NCI-H82 treated with DMSO at 0.1 percent for 48 hours (cell line): ENCODE results near the gene MUC6.

Experiments used
- DNase-seq: peaks from one replicate; lab custom pipeline; 2025; ENCODE audit not compliant: unreplicated experiment; lab: John Stamatoyannopoulos, UW

Gene MUC6, protein sequence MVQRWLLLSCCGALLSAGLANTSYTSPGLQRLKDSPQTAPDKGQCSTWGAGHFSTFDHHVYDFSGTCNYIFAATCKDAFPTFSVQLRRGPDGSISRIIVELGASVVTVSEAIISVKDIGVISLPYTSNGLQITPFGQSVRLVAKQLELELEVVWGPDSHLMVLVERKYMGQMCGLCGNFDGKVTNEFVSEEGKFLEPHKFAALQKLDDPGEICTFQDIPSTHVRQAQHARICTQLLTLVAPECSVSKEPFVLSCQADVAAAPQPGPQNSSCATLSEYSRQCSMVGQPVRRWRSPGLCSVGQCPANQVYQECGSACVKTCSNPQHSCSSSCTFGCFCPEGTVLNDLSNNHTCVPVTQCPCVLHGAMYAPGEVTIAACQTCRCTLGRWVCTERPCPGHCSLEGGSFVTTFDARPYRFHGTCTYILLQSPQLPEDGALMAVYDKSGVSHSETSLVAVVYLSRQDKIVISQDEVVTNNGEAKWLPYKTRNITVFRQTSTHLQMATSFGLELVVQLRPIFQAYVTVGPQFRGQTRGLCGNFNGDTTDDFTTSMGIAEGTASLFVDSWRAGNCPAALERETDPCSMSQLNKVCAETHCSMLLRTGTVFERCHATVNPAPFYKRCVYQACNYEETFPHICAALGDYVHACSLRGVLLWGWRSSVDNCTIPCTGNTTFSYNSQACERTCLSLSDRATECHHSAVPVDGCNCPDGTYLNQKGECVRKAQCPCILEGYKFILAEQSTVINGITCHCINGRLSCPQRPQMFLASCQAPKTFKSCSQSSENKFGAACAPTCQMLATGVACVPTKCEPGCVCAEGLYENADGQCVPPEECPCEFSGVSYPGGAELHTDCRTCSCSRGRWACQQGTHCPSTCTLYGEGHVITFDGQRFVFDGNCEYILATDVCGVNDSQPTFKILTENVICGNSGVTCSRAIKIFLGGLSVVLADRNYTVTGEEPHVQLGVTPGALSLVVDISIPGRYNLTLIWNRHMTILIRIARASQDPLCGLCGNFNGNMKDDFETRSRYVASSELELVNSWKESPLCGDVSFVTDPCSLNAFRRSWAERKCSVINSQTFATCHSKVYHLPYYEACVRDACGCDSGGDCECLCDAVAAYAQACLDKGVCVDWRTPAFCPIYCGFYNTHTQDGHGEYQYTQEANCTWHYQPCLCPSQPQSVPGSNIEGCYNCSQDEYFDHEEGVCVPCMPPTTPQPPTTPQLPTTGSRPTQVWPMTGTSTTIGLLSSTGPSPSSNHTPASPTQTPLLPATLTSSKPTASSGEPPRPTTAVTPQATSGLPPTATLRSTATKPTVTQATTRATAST (N-terminal part only)

DNA sequence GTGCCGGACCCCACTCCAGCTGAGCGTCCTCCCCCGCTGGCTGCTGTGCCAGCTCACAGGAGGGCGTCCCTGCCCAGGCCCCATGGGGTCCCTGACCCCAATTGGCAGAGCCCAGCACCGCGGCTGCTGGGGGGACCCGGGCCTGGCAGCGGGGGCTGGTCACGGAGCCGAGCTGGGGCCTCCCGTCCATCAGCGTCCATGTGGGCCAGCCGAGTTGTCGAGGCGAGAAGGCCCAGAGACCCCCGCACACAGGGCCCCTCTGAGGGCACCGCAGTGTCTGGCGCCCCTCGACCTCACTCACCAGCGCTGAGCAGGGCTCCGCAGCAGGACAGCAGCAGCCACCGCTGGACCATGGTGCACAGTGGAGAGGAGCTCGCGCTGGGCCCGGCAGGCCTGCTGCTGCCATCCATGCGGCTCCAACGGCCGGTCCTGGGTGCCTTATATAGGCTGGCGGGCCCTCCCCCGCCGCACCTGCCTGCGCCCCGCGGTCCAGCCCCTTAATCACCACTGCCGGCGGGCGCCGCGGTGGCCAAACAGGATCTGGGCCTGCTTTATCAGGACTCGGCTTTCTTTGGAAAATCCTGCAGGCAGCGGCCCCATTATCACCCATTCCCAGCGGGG, at the start of gene MUC6:
Gene MUC6 (minus strand): TSS at position 416 of the 621 bp plus-strand sequence. CDS start 63 bp downstream, at position 353.
- no peak for DNase-seq

DNA sequence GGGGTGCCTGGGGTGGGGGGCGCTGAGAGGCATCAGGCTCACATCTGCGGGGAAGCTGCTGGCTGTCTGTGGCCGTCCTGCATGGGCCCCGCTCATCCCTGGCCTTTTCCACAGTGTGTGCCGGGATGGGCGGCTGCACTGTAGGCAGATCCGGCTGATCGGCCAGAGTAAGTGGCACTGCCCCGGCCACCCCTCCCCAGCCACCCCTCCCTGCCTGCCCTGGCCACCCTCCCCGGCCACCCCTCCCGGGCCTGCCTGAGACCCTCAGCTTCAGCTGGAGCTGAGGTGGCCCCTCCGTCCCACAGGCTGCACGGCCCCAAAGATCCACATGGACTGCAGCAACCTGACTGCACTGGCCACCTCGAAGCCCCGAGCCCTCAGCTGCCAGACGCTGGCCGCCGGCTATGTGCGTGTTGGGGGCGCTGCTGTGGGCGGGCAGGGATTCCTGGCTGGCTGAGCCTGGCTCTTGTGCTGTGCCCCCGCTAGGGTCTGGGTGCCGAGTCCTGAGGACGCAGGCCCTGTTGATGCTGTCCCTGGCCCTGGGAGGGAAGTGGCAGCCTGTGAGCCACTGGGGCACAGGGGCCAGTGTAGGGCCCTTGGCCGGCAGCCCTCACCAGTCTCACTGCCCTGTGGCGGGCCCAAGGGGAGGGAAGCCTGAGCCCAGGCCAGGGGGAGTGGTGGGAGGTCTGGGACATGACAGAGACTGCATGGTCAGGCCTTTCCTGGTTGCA, 49.1 kb upstream of the MUC6 start:
- DNase-seq = no peak

DNA sequence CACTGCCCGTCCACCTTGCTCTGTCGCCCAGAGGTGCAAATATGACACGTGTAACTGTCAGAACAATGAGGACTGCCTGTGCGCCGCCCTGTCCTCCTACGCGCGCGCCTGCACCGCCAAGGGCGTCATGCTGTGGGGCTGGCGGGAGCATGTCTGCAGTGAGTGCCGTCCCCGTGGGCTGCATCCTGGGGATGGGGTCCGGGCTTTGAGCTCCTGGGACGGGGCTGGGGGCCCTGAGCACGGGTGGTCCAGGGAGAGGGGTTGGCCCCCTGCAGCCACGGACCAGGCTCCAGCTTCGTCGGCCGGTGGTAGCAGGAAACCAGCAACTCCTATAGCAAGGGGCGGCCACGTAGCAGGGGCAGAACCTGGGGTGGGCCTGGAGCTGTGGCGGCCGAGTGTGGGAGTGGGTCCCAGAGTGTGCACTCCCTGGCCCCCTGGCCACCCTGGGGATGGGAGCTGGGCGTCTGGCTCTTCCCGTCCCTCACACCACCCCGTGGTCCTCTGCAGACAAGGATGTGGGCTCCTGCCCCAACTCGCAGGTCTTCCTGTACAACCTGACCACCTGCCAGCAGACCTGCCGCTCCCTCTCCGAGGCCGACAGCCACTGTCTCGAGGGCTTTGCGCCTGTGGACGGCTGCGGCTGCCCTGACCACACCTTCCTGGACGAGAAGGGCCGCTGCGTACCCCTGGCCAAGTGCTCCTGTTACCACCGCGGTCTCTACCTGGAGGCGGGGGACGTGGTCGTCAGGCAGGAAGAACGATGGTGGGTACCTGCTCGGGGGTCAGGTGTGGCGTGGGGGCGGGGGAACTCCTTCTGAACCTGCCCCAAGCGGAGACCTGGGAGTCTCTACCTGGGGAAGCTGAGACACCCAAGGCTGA, 48.3 kb upstream of the MUC6 start:
- DNase-seq = no peak

DNA sequence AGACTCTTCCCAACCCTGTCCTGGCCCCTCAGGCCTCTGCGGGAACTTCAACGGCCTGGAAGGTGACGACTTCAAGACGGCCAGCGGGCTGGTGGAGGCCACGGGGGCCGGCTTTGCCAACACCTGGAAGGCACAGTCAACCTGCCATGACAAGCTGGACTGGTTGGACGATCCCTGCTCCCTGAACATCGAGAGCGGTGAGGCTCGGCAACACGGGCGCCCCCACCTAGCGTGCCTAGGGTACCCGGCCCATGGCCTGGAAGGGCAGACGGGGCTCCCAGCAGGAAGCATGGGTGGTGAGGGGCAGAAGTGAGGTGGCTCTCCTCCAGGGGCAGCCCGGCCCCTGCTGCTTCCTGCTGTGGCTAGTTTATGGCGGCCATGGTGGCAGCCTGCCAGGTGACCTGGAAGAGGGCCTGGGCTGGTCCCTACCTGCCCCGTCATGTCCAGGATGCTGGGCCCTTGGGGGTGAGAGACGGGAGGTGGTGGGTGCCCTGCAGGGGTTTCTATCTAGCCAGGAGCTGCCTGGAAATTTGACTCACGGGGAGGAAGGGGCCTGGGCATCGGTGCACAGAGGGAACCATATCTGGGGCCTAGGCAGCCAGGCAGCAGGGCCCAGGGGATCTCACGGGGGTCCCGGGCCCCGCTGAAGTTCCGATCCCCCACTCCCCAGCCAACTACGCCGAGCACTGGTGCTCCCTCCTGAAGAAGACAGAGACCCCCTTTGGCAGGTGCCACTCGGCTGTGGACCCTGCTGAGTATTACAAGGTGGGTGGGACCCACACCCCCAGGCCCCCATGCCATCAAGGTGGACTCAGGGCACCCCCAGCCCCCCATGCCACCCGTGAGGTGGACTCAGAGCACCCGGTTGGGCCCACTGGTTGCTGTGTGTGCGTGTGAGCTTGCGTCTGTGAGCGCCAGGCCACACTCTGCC, 47.4 kb upstream of the MUC6 start:
- no peak for DNase-seq

DNA sequence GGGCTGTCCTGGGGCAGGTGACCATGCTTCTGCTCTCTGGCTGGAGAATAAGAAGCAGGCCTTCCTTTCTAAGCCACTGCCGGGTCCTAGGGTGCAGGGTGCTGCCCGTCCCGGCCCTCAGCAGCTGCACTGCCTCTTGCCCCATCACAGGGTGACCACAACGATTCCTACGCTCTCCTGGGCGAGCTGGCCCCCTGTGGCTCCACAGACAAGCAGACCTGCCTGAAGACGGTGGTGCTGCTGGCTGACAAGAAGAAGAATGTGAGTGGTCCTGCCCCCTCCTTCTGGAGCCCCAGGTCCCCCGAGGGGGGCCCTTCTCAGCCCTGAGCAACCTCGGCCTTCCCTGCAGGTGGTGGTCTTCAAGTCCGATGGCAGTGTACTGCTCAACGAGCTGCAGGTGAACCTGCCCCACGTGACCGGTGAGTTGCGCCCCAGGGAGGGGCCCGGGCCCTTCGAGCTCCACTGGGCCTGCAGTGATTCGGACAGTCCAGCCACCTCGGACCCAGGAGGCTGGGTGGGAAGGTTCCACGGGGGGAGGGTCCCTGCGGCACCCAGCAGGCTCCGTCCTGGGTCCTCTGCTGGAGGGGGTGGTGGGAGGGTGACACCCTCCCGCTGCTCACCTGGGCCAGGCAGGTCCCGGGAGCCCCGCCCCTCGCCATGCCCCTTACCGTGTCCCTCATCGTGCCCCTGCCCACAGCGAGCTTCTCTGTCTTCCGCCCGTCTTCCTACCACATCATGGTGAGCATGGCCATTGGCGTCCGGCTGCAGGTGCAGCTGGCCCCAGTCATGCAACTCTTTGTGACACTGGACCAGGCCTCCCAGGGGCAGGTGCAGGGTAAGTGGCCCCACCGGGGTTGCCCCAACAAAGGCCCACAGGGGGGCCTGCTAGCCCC, 46.5 kb upstream of the MUC6 start:
- DNase-seq = no peak

DNA sequence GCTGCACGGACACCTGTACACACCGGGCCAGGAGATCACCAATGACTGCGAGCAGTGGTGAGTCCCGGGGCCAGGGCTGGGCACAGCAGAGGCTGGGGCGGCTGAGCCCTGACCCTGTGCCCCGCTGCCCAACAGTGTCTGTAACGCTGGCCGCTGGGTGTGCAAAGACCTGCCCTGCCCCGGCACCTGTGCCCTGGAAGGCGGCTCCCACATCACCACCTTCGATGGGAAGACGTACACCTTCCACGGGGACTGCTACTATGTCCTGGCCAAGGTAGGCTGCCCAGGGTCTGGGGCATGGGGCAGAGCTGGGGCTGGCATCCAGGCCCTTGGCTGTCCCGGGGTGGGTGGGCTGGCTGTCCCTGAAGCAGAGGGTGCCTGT, 45.8 kb upstream of the MUC6 start:
- DNase-seq = no peak

DNA sequence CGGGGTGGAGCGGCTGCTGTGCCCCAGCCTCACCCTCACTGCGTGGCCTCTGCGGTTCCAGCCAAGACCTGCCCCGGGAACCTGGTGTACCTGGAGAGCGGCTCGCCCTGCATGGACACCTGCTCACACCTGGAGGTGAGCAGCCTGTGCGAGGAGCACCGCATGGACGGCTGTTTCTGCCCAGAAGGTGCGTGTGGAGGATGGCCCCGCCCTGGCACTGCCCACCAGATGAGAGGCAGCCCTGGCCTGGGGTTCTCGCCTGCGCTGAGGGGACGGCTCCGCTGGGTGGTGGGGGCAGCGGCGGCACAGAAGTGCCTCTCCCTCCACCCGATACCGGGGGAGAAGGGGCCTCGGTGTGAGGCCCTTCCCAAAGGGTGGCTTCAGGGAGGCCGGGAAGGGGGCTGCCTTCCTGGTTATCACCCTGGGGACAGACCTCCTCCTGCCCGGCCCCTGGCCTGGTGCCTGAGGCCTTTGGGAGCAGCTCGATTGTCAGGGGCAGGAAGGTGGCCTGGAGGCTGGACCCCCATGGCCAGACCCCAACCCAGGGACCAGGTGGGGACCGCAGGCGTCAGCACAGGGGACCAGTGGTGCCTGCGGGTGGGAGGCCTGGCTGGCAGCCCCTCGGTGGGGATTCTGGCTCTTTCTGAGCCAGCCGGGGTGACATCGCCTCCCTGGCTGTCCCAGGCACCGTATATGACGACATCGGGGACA, 45.2 kb upstream of the MUC6 start:
- DNase-seq = no peak

DNA sequence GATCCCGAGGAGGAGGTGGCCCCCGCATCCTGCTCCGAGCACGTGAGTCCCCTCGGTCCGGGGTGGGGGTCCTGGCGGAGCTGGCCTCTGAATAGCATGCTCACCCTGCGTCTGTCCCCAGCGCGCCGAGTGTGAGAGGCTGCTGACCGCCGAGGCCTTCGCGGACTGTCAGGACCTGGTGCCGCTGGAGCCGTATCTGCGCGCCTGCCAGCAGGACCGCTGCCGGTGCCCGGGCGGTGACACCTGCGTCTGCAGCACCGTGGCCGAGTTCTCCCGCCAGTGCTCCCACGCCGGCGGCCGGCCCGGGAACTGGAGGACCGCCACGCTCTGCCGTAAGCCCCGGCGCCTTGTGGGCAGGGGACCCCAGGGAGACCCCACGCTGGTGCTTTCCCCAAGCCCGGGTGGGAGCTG, 41.7 kb upstream of the MUC6 start:
- DNase-seq = no peak

DNA sequence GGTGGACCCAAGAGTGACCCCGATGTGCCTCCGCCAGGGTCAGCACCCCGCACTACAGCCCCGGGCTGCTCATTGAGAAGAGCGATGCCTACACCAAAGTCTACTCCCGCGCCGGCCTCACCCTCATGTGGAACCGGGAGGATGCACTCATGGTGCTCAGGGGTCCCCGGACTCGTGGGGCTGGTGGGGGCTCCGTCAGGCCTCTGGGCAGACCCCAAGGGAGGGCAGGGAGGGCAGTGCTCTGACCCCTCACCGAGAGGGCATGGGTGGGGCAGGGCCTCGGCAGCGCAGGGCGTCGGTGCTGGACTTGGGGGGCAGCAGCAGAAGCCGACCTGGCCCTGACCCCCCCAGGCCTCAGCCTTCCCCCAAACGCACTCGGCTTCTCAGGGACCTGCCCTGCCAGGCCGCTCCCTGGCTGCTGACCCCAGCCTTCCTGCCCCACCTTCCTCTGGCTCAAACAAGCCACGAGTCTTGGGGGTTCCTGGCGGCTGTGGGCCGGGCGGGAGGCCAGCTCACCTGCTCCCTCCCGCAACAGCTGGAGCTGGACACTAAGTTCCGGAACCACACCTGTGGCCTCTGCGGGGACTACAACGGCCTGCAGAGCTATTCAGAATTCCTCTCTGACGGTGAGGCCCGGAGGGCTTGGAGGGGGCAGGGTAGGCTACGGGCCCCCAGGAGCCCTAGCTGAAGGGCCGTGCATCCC, 41.0 kb upstream of the MUC6 start:
- DNase-seq = no peak

DNA sequence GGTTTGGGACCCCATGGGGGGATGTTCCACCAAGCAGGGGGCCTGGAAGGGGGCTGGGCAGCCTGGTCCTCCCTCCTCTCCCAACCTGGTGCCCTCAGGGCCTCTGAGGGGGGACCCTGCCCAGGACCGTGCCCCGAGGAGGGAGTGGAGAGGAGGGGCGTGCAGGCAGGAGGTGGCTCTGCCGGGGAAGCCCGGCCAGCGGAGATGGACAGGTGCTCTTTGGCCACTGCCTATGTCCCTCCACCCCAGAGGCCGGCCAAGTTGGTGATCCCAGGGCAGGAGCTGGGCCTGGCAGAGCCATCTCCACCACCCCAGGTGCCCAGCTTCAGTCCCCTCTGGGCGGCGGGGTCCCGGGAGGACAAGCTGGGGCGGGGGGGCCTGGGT, 40.5 kb upstream of the MUC6 start:
- DNase-seq = no peak

DNA sequence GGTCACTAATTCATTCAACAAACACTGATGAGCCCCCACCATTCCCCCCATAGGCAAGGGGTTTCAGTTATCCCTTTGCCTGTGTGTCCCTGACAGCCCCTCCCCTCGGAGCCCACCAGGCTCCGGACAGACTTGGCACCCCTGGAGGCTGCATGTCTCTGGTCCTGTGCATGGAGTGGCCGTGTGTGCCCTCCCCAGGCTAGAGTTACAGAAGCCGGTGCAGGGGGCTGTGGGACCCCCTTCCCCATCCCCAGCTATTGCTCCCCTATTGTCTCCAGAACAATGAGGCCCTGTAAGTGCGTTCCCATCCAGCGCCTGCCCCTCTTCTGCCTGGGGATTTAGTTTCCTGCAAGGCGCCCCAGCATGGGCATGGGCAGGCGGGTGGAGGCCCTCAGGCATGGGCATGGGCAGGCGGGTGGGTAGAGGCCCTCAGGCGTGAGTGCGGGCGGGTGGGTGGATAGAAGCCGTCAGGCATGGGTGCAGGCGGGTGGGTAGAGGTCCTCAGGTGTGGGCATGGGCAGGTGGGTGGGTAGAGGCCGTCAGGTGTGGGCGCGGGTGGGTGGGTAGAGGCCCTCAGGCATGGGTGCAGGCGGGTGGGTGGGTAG, 39.6 kb upstream of the MUC6 start:
- no peak for DNase-seq

DNA sequence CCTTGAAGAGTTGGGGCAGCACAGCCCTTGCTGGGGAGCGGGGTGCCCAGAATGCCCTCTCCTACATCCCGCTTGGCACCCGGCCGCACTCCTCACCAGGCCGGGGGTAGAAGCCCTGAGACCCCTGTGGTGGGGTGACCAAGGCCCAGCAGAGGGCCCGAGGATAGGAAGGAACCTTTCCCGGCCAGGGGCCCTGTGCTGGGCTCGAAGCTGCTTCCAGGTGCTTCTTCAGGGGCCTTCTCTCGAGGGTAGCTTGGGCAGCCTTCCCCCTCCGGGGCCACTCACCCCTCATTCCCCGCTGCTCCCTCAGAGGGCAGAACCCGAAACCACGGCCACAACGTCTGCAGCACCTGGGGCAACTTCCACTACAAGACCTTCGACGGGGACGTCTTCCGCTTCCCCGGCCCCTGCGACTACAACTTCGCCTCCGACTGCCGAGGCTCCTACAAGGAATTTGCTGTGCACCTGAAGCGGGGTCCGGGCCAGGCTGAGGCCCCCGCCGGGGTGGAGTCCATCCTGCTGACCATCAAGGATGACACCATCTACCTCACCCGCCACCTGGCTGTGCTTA, 38.9 kb upstream of the MUC6 start:
- DNase-seq = no peak

DNA sequence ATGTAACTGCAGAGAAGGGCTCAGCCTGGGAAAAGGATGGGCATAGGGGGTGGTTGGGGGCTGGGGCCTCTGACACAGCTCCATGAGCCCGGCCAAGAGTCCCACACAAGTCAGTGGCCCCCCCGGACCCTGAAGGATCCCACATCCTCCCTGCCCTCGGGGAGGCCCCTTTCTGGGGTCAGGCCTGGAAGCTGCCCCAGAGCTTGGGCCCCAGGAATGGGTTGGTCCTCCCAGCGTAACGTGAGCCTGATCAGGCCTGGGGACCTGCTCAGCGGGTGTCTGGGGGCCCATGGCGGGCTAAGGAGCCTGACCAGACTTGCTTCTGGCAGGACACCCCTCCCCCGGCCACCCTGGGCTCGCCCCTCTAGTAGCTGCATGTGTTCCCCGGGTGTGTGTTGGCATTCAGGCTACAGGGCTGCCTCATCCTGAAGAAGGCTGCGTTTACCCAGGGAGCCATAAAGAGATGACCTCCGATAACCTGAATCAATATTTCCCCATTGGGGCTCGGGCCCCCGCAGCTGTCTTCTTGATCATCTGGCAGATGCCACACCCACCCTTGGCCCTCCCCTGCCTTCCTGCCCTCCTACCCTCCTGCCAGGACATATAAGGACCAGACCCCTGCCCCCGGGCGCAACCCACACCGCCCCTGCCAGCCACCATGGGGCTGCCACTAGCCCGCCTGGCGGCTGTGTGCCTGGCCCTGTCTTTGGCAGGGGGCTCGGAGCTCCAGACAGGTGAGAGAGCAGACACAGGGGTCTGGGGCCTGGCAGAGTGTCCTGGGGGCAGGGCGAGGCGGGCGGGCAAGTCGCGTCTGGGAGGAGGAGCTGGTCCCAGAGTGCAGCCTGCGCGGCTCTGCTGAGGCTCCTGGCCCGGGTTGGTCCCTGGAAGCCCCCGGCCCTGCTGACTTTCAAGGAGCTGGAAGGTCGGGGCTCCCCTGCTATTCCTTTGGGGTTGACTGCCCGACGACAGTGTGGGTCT, 38.0 kb upstream of the MUC6 start, which contains the start of gene MUC2:
Gene MUC2 (plus strand): TSS at position 631 of the 978 bp plus-strand sequence.
- no peak for DNase-seq

DNA sequence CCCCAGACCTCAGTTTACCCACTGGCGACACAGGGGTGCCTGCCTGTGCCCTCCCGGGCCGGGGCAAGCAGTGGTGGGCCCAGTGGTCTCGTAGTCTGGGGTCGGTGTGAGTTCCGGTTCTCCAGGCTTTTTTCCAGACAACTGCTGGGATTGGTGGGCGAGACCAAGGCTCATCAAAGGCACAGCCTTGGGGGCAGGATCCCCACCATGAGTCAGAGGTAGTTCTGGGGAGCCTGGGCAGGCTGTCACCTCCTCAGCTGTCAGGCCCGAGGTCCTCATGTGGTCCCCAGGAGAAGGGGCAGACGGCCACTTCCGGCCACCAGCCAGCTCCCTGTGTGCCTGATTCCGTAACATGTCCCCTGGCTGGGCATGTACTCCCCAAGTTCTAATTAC, 37.3 kb upstream of the MUC6 start:
- DNase-seq = no peak
